Thymus (tissue), 14 donors: ENCODE measurements around the gene HAPLN3. TPM values are rescaled to one million over a fixed set of nuclear protein-coding genes. Genes with fewer than 3 reads are reported as not detected.
"Not testable (repeated sequence)": the region's sequence is repeated elsewhere in the genome, so short reads cannot be mapped to it uniquely, and the experiment has no call there.

Source experiments
- DNase-seq, 9 donors: peaks; one replicate each; pipeline ENCODE4 v3.0.0-alpha.2; 2013; ENCODE audit warnings: low spot score in 9 of 9, low read depth in 6 of 9, missing footprints in 1 of 9
- H3K27ac ChIP-seq, 2 donors: one replicate each; pipeline ENCODE4 v1.5.1; 2013; ENCODE audit warnings: control low read depth in 1 of 2, low read depth in 1 of 2, low read length in 1 of 2, mild to moderate bottlenecking in 1 of 2, moderate library complexity in 1 of 2
- H3K27me3 ChIP-seq, 2 donors: one replicate each; pipeline ENCODE4 v1.5.1; 2013; ENCODE audit warnings: low read length in 1 of 2; ENCODE audit not compliant: control insufficient read depth in 2 of 2, insufficient read depth in 1 of 2
- H3K36me3 ChIP-seq, 2 donors: one replicate each; pipeline ENCODE4 v1.5.1; 2013; ENCODE audit warnings: low read length in 1 of 2, mild to moderate bottlenecking in 1 of 2, moderate library complexity in 1 of 2; ENCODE audit not compliant: control insufficient read depth in 2 of 2, insufficient read depth in 2 of 2
- H3K4me1 ChIP-seq, 2 donors: one replicate each; pipeline ENCODE4 v1.5.1; 2013; ENCODE audit warnings: low read length in 2 of 2; ENCODE audit not compliant: control insufficient read depth in 2 of 2, insufficient read depth in 2 of 2
- H3K4me3 ChIP-seq, 2 donors: one replicate each; pipeline ENCODE4 v1.5.1; 2013; ENCODE audit warnings: low read length in 2 of 2, control low read depth in 1 of 2, mild to moderate bottlenecking in 1 of 2
- H3K9me3 ChIP-seq, 2 donors: one replicate each; pipeline ENCODE4 v1.5.1; 2013; ENCODE audit warnings: low read length in 1 of 2, mild to moderate bottlenecking in 1 of 2; ENCODE audit not compliant: control insufficient read depth in 2 of 2, insufficient read depth in 1 of 2
- WGBS: extraction: QIAGEN DNeasy Blood & Tissue Kit; methylation state at CpG from one replicate; pipeline ENCODE4 v1.1.7; 2013; 5-methylcytosine and 5-hydroxymethylcytosine counted together
- long read RNA-seq, 10 donors: transcript quantifications; one replicate each; lab custom pipeline, GENCODE V29; 2026
- polyA plus RNA-seq: library from polyadenylated mRNA; stranded (reverse); fragments of 200-250 nt; gene quantifications from one replicate; pipeline ENCODE4 v1.2.3, GENCODE V29; 2013
- total RNA-seq: library from RNA; stranded (reverse); fragments of 120-200 nt; gene quantifications from one replicate; pipeline ENCODE4 v1.2.4, GENCODE V29; 2013
- donor health status: healthy.

HAPLN3 gene
- 17.3 TPM for total RNA-seq
- polyA plus RNA-seq = 20.1 TPM
- long read RNA-seq, donor 1, partial matches to known transcripts = 0 of 1 reads
- long read RNA-seq, donor 1, other reads (novel, unspliced or antisense) = 0 of 1 reads
- long read RNA-seq, donor 2 = 0 reads
- long read RNA-seq, donor 3, partial matches to known transcripts = 0 of 2 reads
- long read RNA-seq, donor 3, other reads (novel, unspliced or antisense) = 0 of 2 reads
- long read RNA-seq, donor 4, partial matches to known transcripts = 0 of 4 reads
- long read RNA-seq, donor 4, other reads (novel, unspliced or antisense) = 0 of 4 reads
- long read RNA-seq, donor 5, transcript HAPLN3-201 (5 exons, 1,980 nt) = major isoform, 5 of 9 reads
- long read RNA-seq, donor 5, partial matches to known transcripts = 0 of 9 reads
- long read RNA-seq, donor 5, other reads (novel, unspliced or antisense) = 0 of 9 reads
- long read RNA-seq, donor 6 = 0 reads
- long read RNA-seq, donor 7, partial matches to known transcripts = 0 of 3 reads
- long read RNA-seq, donor 7, other reads (novel, unspliced or antisense) = 0 of 3 reads
- long read RNA-seq, donor 8, partial matches to known transcripts = 0 of 4 reads
- long read RNA-seq, donor 8, other reads (novel, unspliced or antisense) = 0 of 4 reads
- long read RNA-seq, donor 9 = 0 reads
- long read RNA-seq, donor 10, partial matches to known transcripts = 0 of 2 reads
- long read RNA-seq, donor 10, other reads (novel, unspliced or antisense) = 0 of 2 reads

DNA sequence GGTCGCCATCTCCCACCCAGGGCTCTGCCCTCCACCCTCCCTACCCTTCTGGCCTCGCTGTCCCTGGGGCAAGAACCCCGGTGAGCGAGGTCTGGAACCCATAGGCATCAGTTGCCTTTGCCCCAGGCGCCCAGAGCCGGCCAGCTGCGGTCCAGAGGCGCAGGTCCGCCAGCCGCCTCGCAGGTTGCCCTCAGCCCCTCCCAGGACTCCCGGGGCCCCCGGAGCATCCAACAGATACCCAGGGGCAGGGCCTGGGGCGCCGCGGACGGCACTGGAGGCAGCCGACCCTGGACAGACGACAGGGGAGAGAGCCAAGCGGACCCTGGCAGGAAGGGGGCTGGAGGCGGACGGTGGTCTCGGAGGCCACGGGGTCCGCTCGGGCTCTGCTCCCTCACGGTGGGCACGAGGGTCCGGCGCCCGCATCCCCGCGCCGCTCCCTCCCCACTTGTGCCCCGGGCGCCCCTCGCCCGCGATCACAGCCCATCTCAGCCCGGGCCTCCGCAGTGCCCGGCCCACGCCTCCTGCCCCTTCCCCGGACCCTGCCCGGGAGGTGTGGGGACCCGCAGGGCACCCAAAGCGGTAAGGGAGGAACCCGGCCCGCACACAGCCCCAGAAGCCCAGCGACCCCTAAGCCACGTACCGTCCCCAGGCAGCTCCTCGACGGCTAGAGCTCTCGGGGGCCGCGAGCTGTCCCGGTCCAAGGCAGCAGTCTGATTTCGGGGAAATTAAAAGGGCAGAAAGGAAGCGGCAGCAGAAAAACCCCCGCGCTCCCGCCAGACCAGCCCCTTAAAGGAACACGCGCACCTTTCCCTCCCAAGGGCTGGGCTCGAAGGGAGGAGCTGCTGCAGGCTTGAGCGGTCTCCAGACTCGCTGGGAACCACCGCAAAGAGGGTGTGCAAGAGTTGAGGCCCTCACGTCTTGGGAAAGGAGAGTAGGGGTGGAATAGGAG, at the start of gene HAPLN3:
TSS of gene HAPLN3 (minus strand) at position 726 of the 949 bp plus-strand sequence. CDS start 8,246 bp downstream, outside the sequence.
- Histone ChIP-seq H3K4me3 (peak within 1 kb of the TSS; percentile 38), H3K4me1 (peaks cover 7 to 32% of the 10 kb centered on the region in 2 donors), H3K9me3 (no peaks in the 10 kb centered on the region), H3K27ac (no peak within 1 kb of the TSS), H3K27me3 (peaks cover 16 to 42% of the 10 kb centered on the region in 2 donors), H3K36me3 (peaks cover 0 to 10% of the 10 kb centered on the region in 2 donors)
- WGBS = 2% methylated on average over 70 of the region's 70 CpGs
- DNase-seq = peak in 2 of 9 donors; percentile 15 to 51

- 96% methylated on average over 4 of the region's 4 CpGs for WGBS
Observed at GRCh38 chr15:88940110-88940675, 44.8 kb upstream of the HAPLN3 start.

GRCh38 chr15:88939486-88939806, 44.1 kb upstream of the HAPLN3 start:
- Histone ChIP-seq H3K9me3 (no peaks in the 10 kb centered on the region), H3K4me1 (no peaks in the 10 kb centered on the region), H3K27me3 (no peaks in the 10 kb centered on the region), H3K27ac (no peak overlapping the region), H3K36me3 (no peaks in the 10 kb centered on the region), H3K4me3 (no peak overlapping the region)
- no peak for DNase-seq
- WGBS = 95% methylated on average over 2 of the region's 2 CpGs

More at GRCh38 chr15:88940110-88940675, 44.8 kb upstream of the HAPLN3 start:
- Histone ChIP-seq H3K9me3 (no peaks in the 10 kb centered on the region), H3K36me3 (no peaks in the 10 kb centered on the region), H3K27ac (no peak overlapping the region), H3K4me3 (no peak overlapping the region), H3K27me3 (no peaks in the 10 kb centered on the region), H3K4me1 (no peaks in the 10 kb centered on the region)
- no peak for DNase-seq

- DNase-seq = no peak
- Histone ChIP-seq H3K4me1 (no peaks in the 10 kb centered on the region), H3K36me3 (no peaks in the 10 kb centered on the region), H3K27ac (no peak overlapping the region), H3K9me3 (no peaks in the 10 kb centered on the region), H3K4me3 (no peak overlapping the region), H3K27me3 (no peaks in the 10 kb centered on the region)
- 91% methylated on average over 15 of the region's 15 CpGs for WGBS
Observed at GRCh38 chr15:88938802-88939485, 43.6 kb upstream of the HAPLN3 start.

DNA sequence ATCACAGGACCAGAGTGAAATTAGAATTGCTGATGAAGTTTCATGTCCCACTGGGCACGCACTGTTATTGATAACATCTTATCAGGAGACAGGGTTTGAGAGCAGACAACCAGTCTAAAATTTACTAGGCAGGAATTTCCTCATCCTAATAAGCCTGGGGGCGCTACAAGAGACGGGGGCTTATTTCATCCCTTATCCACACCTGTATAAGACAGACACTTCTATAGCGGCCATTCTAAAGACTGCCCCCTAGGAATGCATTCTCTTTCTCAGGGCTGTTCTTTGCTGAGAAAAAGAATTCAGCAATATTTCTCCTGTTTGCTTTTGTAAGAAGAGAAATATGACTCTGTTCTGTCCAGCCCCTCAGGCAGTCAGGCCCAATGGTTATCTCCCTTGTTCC, 39.1 kb upstream of the HAPLN3 start:
- not testable (repeated sequence) for H3K4me3 ChIP-seq, H3K27me3 ChIP-seq, H3K4me1 ChIP-seq, H3K27ac ChIP-seq, H3K36me3 ChIP-seq, H3K9me3 ChIP-seq, DNase-seq
- WGBS = 70% methylated on average over 4 of the region's 4 CpGs

- H3K27ac ChIP-seq = no peak overlapping the region
- 96% methylated on average over 1 of the region's 1 CpG for WGBS
- no peaks in the 10 kb centered on the region for H3K4me1 ChIP-seq
- H3K9me3 ChIP-seq = peaks cover 0 to 2% of the 10 kb centered on the region in 2 donors
- H3K27me3 ChIP-seq = no peaks in the 10 kb centered on the region
- no peaks in the 10 kb centered on the region for H3K36me3 ChIP-seq
- no peak for DNase-seq
- no peak overlapping the region for H3K4me3 ChIP-seq
Observed at GRCh38 chr15:88932875-88933330, 37.6 kb upstream of the HAPLN3 start.

- DNase-seq = no peak
- H3K27ac ChIP-seq = no peak overlapping the region
Observed at GRCh38 chr15:88932271-88932874, 37.0 kb upstream of the HAPLN3 start.

DNA sequence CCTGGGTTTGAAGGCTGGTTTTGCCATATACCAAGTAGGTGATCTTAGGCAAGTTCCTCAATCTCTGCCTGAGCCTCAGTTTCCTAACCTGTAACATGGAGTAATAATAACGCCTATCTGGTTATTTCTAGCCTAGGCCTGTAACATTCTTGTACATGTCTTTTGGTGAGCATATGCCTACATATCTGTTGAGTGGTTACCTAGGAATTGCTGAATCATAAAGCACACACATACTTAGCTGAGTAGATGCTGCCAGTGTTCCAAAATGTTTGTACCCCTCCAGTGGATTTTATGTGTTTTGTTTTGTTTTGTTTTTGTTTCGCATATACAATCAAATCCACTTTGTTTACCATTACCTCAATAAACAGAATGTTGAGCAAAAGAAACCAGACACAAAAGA, 35.2 kb upstream of the HAPLN3 start:
- no peak overlapping the region for H3K27ac ChIP-seq
- no peak overlapping the region for H3K4me3 ChIP-seq
- H3K4me1 ChIP-seq = no peaks in the 10 kb centered on the region
- no peak for DNase-seq
- no peaks in the 10 kb centered on the region for H3K36me3 ChIP-seq
- no peaks in the 10 kb centered on the region for H3K27me3 ChIP-seq
- 94% methylated on average over 2 of the region's 2 CpGs for WGBS
- peaks cover 0 to 3% of the 10 kb centered on the region in 2 donors for H3K9me3 ChIP-seq

More at GRCh38 chr15:88932271-88932874, 37.0 kb upstream of the HAPLN3 start:
- Histone ChIP-seq H3K4me3 (no peak overlapping the region), H3K36me3 (no peaks in the 10 kb centered on the region), H3K9me3 (peaks cover 0 to 3% of the 10 kb centered on the region in 2 donors), H3K27me3 (no peaks in the 10 kb centered on the region), H3K4me1 (no peaks in the 10 kb centered on the region)
- WGBS = 48% methylated on average over 4 of the region's 4 CpGs
